ENCODE measurements around the gene PIANP. TPM values are rescaled to one million over a fixed set of nuclear protein-coding genes. Genes with fewer than 3 reads are reported as not detected.

Gene PIANP
- total and polyA plus RNA-seq, 2 donors (not counting 1 experiment from before 2014, with no cell fraction given): 0.24 to 0.54 TPM

GRCh38 chr12:6662906-6663742 lies 37.5 kb downstream of the PIANP start, which contains the start of gene ING4:
Gene ING4 (minus strand): TSS chr12:6663119. CDS start chr12:6663101, 18 bp downstream.
- peak within 1 kb of the TSS; percentile 96 for H2AFZ ChIP-seq (ENCODE audit: insufficient read depth, low read depth, low read length, poor library complexity, severe bottlenecking)
- peak within 1 kb of the TSS; percentile 64 to 91 for H3K27ac ChIP-seq (ENCODE audit: low read length in 2 of 2)
- CTCF ChIA-PET: interaction anchor here (0.7 to 2.9 kb wide), 5 partner anchors 21 to 275 kb away, joined by 3 to 10 read pairs (median 5); partner anchors contain the start of gene ZNF384
- no peaks in the 10 kb centered on the region for H3K9me3 ChIP-seq (ENCODE audit: control extremely low read depth in 1 of 3, control insufficient read depth in 2 of 3, insufficient read depth in 1 of 3, low read length in 2 of 3)
- TF ChIP-seq CTCF (IDR thresholded peaks at IDR 0.05) (no peak), EZH2 (IDR thresholded peaks at IDR 0.05; ENCODE audit: borderline replicate concordance, insufficient read depth, low read depth, low read length, poor library complexity, severe bottlenecking) (no peak)
- Mint-ChIP-seq H3K27ac (peak within 1 kb of the TSS; percentile 92), H3K4me3 (peak within 1 kb of the TSS; percentile 93), H3K27me3 (no peaks in the 10 kb centered on the region), H3K9me3 (ENCODE audit: insufficient read depth) (no peaks in the 10 kb centered on the region), H3K4me1 (peaks cover 27% of the 10 kb centered on the region)
- H3K4me3 ChIP-seq (ENCODE audit: control extremely low read depth in 1 of 5, extremely low read depth in 1 of 5, insufficient read depth in 1 of 5, low read depth in 2 of 5, low read length in 4 of 5): peak within 1 kb of the TSS; percentile 62 to 94 (median 90)
- H3K36me3 ChIP-seq (replicated peaks in 1 of 2; ENCODE audit: control extremely low read depth in 1 of 2, control insufficient read depth in 1 of 2, extremely low read depth in 1 of 2, insufficient read depth in 2 of 2, low read length in 1 of 2): peaks cover 0 to 24% of the 10 kb centered on the region in 2 experiments
- under 1% methylated on average over 32 of the region's 37 CpGs for WGBS (ENCODE audit: insufficient coverage)
- peaks cover 47% of the 10 kb centered on the region for H3K79me2 ChIP-seq (ENCODE audit: control insufficient read depth, insufficient read depth, low read length)
- POLR2A ChIA-PET: interaction anchor here (0.6 to 1.4 kb wide), 5 partner anchors 26 to 288 kb away, joined by 3 to 13 read pairs (median 5); partner anchors contain the start of genes CDCA3, LPAR5 and ZNF384
- intact Hi-C loops (cut with micrococcal nuclease): loop anchor here (1.0 kb wide), 8 partner anchors 26 to 109 kb away; partner anchors contain the start of genes CHD4, COPS7A, LPAR5 and MLF2
- DNase-seq (peak; percentile 99), ATAC-seq (ENCODE audit: low read depth) (peak; percentile 98)
- H3K27me3 ChIP-seq (replicated peaks in 1 of 4; ENCODE audit: control extremely low read depth in 1 of 4, control insufficient read depth in 3 of 4, insufficient read depth in 4 of 4, low read length in 3 of 4): no peaks in the 10 kb centered on the region
- peaks cover 15 to 19% of the 10 kb centered on the region in 2 donors for H3K4me1 ChIP-seq (ENCODE audit: control insufficient read depth in 2 of 2, insufficient read depth in 2 of 2, low read length in 2 of 2)
- H3K9ac ChIP-seq (ENCODE audit: low read length): peak within 1 kb of the TSS; percentile 81
- H3K4me2 ChIP-seq (replicated peaks; ENCODE audit: low read depth, low read length, poor library complexity, severe bottlenecking): peak within 1 kb of the TSS; percentile 84
- peaks cover 10% of the 10 kb centered on the region for H4K20me1 ChIP-seq (ENCODE audit: control insufficient read depth, insufficient read depth, low read length, poor library complexity, severe bottlenecking)

Measured in B cell (primary cell).